H7 (cell line): Measurements from ENCODE around the gene FRMPD3. TPM values are rescaled to one million over a fixed set of nuclear protein-coding genes. Genes with fewer than 3 reads are reported as not detected.

Experiments used
- total RNA-seq: library from RNA; depleted of rRNA; stranded (reverse); fragments of >200 nt; shearing (Covaris generic); gene quantifications from 2 replicates; pipeline ENCODE4 v1.2.3, GENCODE V29; 2014; rRNA removed

The FRMPD3 gene
- total RNA-seq, 1 experiment from 2014 or later, result 0.55 TPM

Other genes with a start within 250 kb of the FRMPD3 start
- gene NUP62CL, start 243.2 kb upstream of the FRMPD3 start, total RNA-seq, result 1.9 and 6.3 TPM in 2 replicates
- gene DNAAF6, start 243.0 kb upstream of the FRMPD3 start, total RNA-seq, result not detected in 2 replicates
- gene PRPS1, start 178.9 kb downstream of the FRMPD3 start, total RNA-seq, result 231 and 248 TPM in 2 replicates